ENCODE measurements around the gene PSMD6. TPM values are rescaled to one million over a fixed set of nuclear protein-coding genes. Genes with fewer than 3 reads are reported as not detected.

The PSMD6 gene
- total and polyA plus RNA-seq, 10 of the 15 experiments (the other 5 are each of a cell fraction or from before 2014, with no cell fraction given) = 68.7 to 199 (median 106) TPM

DNA sequence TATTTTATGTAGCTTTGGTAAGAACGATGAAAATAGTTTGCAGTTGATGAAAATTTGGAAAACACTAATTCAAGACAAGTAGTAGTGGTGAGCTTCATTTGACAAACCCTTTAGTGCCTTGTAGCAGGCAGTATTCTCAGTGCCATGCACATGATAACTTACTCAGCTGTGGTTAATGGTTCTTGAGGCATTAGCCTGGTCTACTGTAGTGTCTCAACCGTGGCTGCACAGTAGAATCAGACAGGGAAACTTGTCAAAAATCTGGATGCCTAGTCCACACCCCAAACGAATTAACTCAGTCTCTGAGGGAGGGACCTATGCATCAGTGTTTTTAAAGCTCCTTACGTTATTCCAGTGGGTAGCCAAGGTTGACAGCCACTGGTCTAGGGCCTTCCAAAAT is 45.4 kb downstream of the PSMD6 start:
- H3K4me1 ChIP-seq (ENCODE audit: control insufficient read depth, insufficient read depth, low read length) = no peaks in the 10 kb centered on the region
- DNase-seq (ENCODE audit: low read depth, low spot score) = no peak

More for the DNA sequence above, 45.4 kb downstream of the PSMD6 start:
- peaks cover 2% of the 10 kb centered on the region for H3K79me2 ChIP-seq (ENCODE audit: control insufficient read depth, insufficient read depth, low read length)
- no peak overlapping the region for H3K9ac ChIP-seq (ENCODE audit: control insufficient read depth, insufficient read depth, low read length)
- ChIA-PET CTCF (interaction anchor here (0.6 to 5.8 kb wide), 8 partner anchors 9 to 1959 kb away, joined by 3 to 58 read pairs (median 3); no protein-coding TSS in a partner anchor), POLR2A (no interaction called here), RAD21 (ENCODE audit: unreplicated experiment) (interaction anchor here (1.1 to 1.6 kb wide), 3 partner anchors 16 to 45 kb away, joined by 3 to 6 read pairs (median 3); no protein-coding TSS in a partner anchor), SMC1A (ENCODE audit: uncharacterized antibody, unreplicated experiment) (interaction anchor here (0.9 to 4.6 kb wide), 10 partner anchors 11 to 107 kb away, joined by 3 to 32 read pairs (median 4); no protein-coding TSS in a partner anchor)
- no peaks in the 10 kb centered on the region for H4K20me1 ChIP-seq (ENCODE audit: control insufficient read depth, insufficient read depth)
- no peak overlapping the region for H3K4me2 ChIP-seq (ENCODE audit: control insufficient read depth, insufficient read depth)
- no peak for ATAC-seq
- intact Hi-C loops (cut with micrococcal nuclease; ENCODE audit: unreplicated experiment) (no loop called here), in situ Hi-C loops (cut with MboI) (no loop called here)
- no peak for TF ChIP-seq ZNF274 (IDR thresholded peaks at IDR 0.05; ENCODE audit: insufficient read depth, insufficient read length)
- TF ChIP-seq, protein P1, sequence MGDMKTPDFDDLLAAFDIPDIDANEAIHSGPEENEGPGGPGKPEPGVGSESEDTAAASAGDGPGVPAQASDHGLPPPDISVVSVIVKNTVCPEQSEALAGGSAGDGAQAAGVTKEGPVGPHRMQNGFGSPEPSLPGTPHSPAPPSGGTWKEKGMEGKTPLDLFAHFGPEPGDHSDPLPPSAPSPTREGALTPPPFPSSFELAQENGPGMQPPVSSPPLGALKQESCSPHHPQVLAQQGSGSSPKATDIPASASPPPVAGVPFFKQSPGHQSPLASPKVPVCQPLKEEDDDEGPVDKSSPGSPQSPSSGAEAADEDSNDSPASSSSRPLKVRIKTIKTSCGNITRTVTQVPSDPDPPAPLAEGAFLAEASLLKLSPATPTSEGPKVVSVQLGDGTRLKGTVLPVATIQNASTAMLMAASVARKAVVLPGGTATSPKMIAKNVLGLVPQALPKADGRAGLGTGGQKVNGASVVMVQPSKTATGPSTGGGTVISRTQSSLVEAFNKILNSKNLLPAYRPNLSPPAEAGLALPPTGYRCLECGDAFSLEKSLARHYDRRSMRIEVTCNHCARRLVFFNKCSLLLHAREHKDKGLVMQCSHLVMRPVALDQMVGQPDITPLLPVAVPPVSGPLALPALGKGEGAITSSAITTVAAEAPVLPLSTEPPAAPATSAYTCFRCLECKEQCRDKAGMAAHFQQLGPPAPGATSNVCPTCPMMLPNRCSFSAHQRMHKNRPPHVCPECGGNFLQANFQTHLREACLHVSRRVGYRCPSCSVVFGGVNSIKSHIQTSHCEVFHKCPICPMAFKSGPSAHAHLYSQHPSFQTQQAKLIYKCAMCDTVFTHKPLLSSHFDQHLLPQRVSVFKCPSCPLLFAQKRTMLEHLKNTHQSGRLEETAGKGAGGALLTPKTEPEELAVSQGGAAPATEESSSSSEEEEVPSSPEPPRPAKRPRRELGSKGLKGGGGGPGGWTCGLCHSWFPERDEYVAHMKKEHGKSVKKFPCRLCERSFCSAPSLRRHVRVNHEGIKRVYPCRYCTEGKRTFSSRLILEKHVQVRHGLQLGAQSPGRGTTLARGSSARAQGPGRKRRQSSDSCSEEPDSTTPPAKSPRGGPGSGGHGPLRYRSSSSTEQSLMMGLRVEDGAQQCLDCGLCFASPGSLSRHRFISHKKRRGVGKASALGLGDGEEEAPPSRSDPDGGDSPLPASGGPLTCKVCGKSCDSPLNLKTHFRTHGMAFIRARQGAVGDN (IDR thresholded peaks at IDR 0.05) = no peak
- TF ChIP-seq WRNIP1 (IDR thresholded peaks at IDR 0.05; ENCODE audit: borderline replicate concordance, low read depth, low read length) = no peak
- no peak for TF ChIP-seq MTA3 (IDR thresholded peaks at IDR 0.05; ENCODE audit: borderline replicate concordance, low read length)
- TF ChIP-seq NFXL1 (IDR thresholded peaks at IDR 0.05; ENCODE audit: borderline replicate concordance) = no peak
- TF ChIP-seq GATAD2B (conservative IDR thresholded peaks at IDR 0.05; ENCODE audit: low read depth) = no peak
- TF ChIP-seq, protein P2, sequence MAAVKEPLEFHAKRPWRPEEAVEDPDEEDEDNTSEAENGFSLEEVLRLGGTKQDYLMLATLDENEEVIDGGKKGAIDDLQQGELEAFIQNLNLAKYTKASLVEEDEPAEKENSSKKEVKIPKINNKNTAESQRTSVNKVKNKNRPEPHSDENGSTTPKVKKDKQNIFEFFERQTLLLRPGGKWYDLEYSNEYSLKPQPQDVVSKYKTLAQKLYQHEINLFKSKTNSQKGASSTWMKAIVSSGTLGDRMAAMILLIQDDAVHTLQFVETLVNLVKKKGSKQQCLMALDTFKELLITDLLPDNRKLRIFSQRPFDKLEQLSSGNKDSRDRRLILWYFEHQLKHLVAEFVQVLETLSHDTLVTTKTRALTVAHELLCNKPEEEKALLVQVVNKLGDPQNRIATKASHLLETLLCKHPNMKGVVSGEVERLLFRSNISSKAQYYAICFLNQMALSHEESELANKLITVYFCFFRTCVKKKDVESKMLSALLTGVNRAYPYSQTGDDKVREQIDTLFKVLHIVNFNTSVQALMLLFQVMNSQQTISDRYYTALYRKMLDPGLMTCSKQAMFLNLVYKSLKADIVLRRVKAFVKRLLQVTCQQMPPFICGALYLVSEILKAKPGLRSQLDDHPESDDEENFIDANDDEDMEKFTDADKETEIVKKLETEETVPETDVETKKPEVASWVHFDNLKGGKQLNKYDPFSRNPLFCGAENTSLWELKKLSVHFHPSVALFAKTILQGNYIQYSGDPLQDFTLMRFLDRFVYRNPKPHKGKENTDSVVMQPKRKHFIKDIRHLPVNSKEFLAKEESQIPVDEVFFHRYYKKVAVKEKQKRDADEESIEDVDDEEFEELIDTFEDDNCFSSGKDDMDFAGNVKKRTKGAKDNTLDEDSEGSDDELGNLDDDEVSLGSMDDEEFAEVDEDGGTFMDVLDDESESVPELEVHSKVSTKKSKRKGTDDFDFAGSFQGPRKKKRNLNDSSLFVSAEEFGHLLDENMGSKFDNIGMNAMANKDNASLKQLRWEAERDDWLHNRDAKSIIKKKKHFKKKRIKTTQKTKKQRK (IDR thresholded peaks at IDR 0.05; ENCODE audit: low read depth, low read length) = no peak
- TF ChIP-seq NRF1 (conservative IDR thresholded peaks at IDR 0.05; ENCODE audit: low read depth, low read length) = no peak
- no peak overlapping the region for H3K4me3 ChIP-seq
- H3K27me3 ChIP-seq (replicated peaks in 1 of 2; ENCODE audit: control insufficient read depth in 2 of 2, insufficient read depth in 2 of 2, low read length in 1 of 2) = no peaks in the 10 kb centered on the region
- peaks cover 16% of the 10 kb centered on the region in 2 experiments; a peak in 3 of 4 replicates for H3K36me3 ChIP-seq (ENCODE audit: control insufficient read depth in 2 of 2, insufficient read depth in 2 of 2, low read length in 1 of 2)
- no peak overlapping the region for H3K27ac ChIP-seq (ENCODE audit: control insufficient read depth, insufficient read depth)
- peak; percentile 23 for FAIRE-seq
- H2AFZ ChIP-seq (ENCODE audit: control insufficient read depth, low read depth, low read length) = no peak overlapping the region
- 65% methylated on average over 4 of the region's 4 CpGs for WGBS (ENCODE audit: insufficient coverage, insufficient replicate concordance, low lambda C conversion rate, missing lambda C conversion rate)
- H3K9me3 ChIP-seq (replicated peaks; ENCODE audit: control insufficient read depth, insufficient read depth, low read length) = no peaks in the 10 kb centered on the region
- BruUV-seq (replicated peaks) = no TSS peak
